Suprapubic skin (tissue), 4 donors: ENCODE results near the gene COASY.

Experiments used
- POLR2A ChIP-seq, 2 donors: fragments of 450-650 bp; IDR thresholded peaks; one replicate each; pipeline ENCODE4 v1.6.1; 2017; ENCODE audit warnings: antibody characterized with exemption in 2 of 2, mild to moderate bottlenecking in 2 of 2, moderate library complexity in 2 of 2
- POLR2AphosphoS5 ChIP-seq, 3 donors: sonication (generic); formaldehyde crosslinking; IDR thresholded peaks; one replicate each; pipeline ENCODE4 v1.6.1; 2017; ENCODE audit warnings: antibody characterized with exemption in 3 of 3
- TF ChIP-seq, protein P1 (sequence below), 2 donors: fragments of 200-600 bp in 1 of 2; fragments of 450-650 bp in 1 of 2; sonication (generic) in 1 of 2; IDR thresholded peaks; one replicate each; pipeline ENCODE4 v1.5.1; 2016 to 2019; ENCODE audit warnings: antibody characterized with exemption in 2 of 2, mild to moderate bottlenecking in 1 of 2, moderate library complexity in 1 of 2

DNA sequence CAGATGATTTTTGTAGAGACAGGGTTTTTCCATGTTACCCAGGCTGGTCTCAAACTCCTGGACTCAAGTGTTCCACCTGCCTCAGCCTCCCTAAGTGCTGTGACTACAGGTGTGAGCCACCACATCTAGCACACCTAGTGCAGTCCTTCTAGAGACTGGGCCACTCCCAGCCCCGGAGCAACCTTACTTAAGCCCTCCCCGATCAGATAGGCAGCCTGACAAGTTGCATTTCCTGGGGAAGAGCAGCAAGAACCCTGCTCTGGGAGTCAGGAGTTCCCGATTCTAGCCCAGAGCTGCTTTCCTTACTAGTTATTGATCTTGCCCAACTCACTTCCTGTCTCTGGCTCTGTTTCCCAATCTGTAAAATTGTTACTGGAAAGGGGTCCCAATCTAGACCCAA, 32.9 kb upstream of the COASY start:
- TF ChIP-seq, protein P1, sequence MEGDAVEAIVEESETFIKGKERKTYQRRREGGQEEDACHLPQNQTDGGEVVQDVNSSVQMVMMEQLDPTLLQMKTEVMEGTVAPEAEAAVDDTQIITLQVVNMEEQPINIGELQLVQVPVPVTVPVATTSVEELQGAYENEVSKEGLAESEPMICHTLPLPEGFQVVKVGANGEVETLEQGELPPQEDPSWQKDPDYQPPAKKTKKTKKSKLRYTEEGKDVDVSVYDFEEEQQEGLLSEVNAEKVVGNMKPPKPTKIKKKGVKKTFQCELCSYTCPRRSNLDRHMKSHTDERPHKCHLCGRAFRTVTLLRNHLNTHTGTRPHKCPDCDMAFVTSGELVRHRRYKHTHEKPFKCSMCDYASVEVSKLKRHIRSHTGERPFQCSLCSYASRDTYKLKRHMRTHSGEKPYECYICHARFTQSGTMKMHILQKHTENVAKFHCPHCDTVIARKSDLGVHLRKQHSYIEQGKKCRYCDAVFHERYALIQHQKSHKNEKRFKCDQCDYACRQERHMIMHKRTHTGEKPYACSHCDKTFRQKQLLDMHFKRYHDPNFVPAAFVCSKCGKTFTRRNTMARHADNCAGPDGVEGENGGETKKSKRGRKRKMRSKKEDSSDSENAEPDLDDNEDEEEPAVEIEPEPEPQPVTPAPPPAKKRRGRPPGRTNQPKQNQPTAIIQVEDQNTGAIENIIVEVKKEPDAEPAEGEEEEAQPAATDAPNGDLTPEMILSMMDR (IDR thresholded peaks at IDR 0.05) = no peak
- TF ChIP-seq POLR2A (IDR thresholded peaks at IDR 0.05) (no peak), POLR2AphosphoS5 (IDR thresholded peaks at IDR 0.05) (no peak)
